ENCODE measurements around the gene RCBTB1.
A peak's percentile ranks its signal among the peaks of the same experiment; 100 is the strongest.
"Not testable (repeated sequence)": the region's sequence is repeated elsewhere in the genome, so short reads cannot be mapped to it uniquely, and the experiment has no call there.

RCBTB1 gene

DNA sequence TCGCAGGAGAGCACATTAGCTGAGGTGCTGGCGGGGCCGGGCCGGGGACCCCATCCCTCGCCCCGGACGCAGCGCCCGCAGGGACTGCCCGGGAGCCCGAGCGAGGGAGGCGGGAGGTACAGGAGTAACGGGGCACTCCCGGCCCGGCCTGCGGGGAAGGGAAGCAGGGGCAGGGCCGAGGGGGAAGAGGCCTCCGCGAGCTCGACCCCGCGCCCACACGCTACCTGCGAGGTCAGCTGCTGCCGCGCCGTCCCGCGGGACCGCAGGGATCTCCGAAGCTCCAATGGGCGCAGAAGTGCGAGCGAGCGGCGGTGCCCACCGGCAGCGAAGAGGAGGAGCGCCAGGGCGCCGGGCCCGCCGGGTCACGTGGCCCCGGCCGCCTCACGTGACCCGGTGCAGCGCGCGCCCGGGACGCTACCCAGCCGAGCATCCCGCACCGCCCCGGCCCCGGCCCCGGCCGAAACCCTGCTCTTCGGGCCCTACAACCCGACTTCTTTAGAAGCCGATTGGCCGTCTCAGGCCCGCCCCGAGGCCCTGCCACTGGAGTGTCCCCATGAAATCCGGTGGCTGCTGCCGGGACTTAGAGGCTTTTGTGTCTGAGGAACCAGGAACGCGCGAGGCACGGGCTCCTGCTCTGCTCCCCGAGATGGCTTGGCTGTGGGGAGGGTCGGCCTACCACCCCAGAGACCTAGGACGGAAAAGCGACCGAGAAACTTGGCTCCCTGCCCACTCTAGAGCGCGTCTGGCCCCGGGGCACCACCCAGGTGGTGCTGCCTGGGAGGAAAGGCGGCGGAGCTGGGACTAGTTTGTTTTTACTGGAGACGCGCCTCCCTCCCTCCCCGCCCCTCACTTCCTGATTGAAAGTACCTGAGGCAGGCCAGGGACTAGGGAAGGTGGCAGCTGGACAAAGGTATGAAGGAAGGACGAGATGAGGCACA is at the start of gene RCBTB1:
Gene RCBTB1 (minus strand): TSS at position 339 of the 938 bp plus-strand sequence. CDS start 18,279 bp downstream, outside the sequence.
- DNase-seq (ENCODE audit: low read depth in 2 of 2): peak in 1 of 2 experiments; percentile 32

DNA sequence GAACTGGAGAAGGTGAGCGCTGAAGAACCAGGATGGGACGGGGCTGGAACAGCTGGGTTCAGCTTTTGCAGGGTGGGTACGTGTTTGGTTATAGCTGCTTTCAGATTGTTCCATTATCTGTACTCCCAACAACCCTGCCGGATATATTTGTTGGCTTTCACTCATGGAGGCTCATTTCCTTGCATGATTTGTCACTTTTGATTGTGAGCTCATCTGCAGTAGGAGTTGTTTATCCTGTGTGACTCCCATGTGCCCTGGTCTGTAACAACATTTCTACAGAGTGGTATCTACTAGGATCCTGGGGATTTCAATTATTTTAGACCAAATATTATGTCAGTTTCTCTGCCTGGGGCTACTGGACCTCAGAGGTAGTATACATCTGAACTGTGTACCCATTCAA is 48.4 kb upstream of the RCBTB1 start:
- no peak for DNase-seq (ENCODE audit: low read depth in 2 of 2)

DNA sequence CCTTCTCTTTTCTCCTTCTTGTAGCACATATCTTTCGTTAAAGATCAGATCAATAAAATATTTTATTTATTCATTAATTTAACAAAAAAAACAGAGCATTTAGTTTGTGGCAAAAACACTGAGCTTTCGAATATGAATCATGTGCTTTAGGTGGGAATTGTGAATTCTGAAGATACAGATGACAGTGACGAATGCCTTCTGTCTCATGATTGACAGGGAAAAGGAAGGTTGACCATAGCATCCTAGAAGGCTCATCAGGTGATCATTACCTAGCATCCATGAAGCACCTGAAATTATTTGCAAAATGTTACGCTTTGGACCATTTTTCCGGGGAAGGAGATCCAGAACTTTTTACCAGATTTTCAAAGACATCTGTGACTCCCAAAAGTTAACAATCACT is 46.8 kb upstream of the RCBTB1 start:
- no peak for DNase-seq (ENCODE audit: low read depth in 2 of 2)

DNA sequence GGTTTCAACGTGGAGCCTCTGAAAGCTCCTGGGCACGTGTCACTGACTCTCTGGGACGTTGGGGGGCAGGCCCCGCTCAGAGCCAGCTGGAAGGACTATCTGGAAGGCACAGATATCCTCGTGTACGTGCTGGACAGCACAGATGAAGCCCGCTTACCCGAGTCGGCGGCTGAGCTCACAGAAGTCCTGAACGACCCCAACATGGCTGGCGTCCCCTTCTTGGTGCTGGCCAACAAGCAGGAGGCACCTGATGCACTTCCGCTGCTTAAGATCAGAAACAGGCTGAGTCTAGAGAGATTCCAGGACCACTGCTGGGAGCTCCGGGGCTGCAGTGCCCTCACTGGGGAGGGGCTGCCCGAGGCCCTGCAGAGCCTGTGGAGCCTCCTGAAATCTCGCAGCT is 45.2 kb upstream of the RCBTB1 start:
- no peak for DNase-seq (ENCODE audit: low read depth in 2 of 2)

DNA sequence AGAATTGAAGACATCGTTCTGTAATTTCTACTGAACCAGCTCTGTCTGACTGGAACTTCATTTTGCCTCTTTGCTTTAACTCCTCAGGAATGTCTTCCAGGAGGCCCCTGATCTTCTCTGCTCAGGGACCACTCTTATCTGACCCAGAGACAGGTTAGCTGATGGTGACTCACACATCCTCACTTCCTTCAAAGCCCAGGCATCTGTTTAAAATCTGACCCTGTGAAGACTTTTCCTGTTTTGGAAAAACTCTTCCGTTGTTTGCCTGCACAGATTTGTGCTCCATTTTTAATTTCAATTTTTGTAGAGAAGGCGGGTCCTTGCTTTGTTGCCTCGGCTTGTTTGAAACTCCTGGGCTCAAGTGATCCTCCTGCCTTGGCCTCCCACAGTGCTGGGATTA is 44.6 kb upstream of the RCBTB1 start:
- no peak for DNase-seq (ENCODE audit: low read depth in 2 of 2)

DNA sequence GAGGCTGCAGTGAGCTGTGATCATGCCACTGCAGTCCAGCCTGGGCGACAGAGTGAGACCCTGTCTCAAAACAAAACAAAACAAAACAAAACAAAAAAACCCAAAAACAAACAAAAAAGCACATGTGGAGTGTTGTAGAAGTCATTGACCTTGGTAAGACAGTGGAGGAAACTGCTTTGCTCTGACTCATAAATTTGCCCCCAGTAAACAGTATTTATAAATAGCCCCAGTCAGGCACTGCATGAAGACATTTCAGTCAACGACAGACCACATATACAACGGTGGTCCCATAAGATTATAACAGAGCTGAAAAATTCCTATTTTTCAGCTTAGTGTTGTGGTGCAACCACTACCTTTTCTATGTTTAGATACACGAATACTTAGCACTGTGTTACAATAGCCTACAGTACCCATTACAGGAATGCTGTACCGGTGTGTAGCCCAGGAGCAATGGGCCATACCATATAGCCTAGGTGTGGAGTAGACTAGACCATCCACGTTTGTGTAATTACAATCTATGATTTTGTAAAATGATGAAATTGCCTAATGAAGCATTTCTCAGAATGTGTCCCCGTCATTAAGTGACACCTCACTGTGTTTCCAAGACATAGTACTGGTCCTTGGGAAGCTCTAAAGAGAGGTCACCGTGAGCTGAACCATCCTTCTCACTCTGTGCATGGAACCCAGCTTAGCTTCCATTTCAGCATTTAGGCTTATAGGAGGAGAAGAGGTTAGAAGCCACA is 44.0 kb upstream of the RCBTB1 start:
- DNase-seq (ENCODE audit: low read depth in 2 of 2): no peak

DNA sequence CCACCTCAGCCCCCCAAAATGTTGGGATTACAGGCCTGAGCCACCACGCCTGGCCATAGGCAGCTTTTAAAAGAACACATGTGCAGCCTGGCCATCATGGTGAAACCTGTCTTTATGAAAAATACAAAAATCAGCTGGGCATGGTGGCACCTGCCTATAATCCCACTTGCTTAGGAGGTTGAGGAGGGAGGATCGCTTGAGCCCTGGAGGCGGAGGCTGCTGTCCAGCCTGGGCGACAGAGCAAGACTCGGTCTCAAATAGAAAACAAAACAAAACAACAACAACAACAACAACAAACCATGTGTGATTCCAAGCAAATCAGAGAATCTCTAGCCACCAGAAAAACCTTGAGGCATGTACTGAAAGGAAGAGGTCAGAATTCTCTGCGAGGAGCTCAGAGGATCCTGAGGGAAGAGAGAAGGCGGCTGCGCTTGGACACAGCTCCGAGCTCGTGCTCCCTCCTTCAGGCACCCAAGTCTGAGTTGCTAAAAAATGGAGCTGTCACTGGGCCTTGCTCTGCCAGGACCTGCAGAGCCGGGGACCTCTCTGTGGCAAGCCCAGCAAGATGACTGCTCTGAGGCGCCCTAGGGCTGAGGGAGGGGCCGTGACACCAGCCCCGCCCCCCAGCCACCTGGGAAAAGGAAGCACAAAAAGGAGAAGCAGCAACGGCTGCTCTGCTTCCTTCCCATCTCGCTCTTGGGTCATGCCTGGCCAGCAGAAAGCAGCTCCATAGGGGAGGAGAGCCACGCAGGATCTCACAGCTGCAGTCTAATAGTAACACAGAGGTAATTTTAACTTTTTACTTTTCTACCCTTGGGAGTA is 42.7 kb upstream of the RCBTB1 start, which contains the start of gene ARL11:
Gene ARL11 (plus strand): TSS at position 677 of the 822 bp plus-strand sequence. CDS start 1,941 bp downstream, outside the sequence.
- DNase-seq (ENCODE audit: low read depth in 2 of 2): no peak

DNA sequence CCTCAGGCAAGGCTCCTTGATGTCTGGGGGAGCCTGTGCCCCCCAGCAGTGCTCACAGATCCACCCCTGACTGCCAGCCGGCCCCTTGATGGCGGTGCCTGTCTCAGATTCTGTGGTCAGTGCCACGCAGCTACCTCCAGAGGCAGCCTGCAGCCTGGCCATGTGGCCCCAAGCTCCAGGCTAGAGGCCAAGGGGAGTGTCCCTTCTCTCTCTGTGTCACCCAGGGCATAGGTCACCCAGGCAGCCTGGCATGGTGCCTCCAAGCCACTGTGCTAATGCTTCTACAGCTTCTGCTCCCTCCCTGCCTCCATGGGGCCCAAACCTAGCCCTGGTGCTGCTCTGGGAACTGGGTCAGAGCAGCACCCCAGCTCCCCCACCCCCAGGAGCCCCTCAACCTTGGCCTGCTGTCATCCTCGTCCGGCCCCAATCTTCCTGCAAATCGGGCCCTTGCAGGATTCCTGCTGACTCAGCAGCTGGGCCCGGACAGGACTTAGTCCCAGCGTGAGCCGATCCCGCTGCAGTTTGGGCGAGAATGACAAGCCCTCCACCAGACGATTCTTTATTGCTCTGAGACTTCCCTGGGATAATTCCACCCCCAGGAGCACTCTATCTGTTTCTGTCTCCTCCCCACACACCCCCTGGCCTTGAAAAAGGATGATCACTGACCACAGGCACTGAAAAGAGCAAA is 40.2 kb upstream of the RCBTB1 start:
- DNase-seq (ENCODE audit: low read depth in 2 of 2): no peak

DNA sequence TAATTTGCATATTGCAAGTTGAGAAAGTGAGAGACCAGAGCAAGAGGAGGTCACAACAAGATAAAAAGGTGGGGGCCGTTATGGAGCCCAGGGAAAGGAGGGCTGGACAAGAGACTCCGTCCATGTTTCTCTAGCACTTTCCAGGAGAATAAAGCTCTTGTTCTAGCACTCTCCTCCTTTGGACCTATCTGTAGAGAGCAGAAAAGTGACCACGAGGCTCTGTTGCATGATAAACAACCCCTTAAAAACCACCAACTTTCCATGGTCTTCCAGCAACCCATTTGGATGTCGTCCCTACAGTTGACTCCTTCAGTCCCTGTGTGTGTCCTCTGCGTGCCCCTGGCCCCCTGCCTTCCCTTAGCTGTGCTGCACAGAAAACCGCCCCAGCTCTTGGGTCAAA is 38.9 kb upstream of the RCBTB1 start:
- no peak for DNase-seq (ENCODE audit: low read depth in 2 of 2)

DNA sequence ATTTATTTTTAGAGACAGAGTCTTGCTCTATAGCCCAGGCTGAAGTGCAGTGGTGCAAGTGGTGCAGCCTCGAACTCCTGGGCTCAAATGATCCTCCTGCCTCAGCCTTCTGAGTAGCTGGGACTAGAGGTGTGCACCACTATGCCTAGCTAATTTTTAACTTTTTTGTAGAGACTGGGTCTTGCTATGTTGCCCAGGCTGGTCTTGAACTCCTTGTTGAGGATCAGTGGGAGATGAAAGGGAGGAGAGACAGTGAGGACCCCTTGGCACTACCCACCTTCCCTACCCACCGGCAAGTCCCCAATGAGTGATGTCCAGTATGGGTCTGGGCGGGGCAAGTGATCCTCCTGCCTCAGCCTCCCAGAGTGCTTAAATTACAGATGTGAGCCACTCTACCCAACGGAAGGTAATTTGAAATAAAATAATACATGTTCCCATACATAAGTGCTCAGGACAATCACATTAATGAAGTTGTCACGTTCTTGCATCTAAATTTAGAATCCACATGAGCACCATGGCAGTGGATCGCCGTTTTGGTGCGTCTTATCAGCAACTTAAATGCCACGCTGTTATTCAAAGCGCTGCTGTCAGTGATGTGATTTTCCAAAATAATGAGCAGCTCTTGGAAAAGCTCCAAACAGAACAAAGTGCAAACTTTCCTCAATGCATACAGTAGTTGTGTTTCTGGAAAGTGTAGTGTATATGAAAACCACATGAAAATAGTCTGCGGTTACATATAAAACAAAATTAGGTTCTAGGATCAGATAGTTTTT is 37.0 kb upstream of the RCBTB1 start:
- DNase-seq (ENCODE audit: low read depth in 2 of 2): no peak

DNA sequence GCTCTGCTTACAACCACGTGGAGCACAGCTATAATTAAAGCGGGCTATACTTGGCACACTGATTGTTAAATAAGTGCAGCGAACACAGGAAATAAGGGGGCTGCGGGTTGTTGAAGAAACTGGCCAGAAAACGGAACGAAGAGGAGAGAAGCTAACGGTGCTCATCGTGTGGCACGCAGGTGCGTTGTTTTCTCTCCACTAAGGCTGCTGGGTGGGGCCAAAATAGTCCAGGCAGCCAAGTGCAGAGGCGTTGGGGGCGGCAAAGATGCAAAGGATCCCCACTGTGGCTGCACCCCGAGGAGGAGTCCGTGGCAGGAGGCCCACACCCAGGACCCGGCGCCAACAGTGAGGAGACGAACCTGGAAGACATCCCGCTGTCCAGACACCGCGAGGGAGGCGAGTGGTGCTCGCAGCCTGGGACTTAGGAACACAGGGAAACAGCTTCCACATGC is 34.8 kb upstream of the RCBTB1 start:
- DNase-seq (ENCODE audit: low read depth in 2 of 2): no peak

DNA sequence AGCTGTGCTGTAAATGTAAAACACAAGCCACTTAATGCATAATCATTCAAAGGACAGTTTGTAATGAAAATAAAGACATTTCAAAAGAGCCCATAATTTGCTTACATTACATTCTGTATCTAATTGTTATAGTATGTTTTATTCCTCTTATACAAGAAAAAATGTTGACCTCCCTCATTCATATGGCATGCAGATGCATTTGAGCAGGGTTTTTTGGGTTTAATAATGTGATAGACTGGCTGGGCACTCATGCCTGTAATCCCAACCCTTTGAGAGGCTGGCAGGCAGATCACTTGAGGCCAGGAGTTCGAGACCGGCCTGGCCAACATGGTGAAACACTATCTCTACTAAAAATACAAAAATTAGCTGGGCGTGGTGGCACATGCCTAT is 31.3 kb upstream of the RCBTB1 start:
- DNase-seq (ENCODE audit: low read depth in 2 of 2): peak; percentile 28 to 35

DNA sequence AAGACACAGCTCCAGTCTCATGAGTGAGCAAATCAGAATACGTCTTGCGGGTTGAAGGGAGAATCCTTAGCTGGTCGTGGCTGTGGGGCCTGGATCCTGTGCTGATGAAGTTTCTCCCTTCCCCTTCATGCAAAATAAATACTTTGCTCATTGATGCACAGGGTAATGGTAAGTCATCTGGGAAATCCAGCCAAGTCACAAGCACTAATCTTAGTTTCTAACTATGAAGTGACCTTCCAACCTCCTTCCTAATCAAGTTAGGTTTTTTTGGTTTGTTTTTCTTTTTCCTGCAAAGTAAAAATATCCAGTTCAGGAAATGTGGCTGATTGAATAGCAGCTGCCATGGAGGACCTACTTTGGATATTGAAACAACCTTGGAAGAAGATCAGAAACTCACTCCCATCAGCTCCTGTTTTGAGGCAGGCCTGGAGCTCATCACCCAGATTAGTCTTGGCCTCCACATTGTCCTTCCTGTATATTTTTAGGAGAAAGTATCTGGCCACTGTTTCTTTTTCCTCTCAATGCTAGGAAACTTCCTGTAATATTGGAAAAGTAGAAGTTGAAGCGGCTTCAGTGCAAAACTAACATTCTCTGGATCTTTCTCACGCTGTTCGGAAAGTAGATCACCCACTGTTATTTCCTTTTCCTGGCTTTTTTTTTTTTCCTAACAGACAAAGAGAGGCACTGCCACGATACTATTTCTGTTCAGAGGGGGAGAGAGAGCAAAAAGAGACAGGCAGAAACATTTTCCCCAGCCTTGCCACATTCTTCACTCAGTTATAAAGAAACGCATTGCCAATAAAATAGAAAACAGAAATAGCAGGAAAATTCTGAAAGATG is 30.7 kb upstream of the RCBTB1 start:
- DNase-seq (ENCODE audit: low read depth in 2 of 2): no peak

DNA sequence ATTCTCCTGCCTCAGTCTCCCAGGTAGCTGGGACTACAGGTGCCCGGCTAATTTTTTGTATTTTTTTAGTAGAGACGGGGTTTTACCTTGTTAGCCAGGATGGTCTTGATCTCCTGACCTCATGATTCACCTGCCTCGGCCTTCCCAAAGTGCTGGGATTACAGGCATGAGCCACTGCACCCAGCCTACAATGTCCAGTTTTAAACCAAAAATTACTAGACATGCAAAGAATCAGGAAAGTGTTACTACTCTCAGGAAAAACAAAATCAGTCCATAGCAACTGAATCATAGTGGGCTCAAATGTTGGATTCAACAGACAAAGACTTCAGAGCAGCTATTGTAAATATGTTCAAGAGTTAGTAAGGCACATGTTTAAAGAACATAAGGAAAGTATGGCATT is 26.7 kb upstream of the RCBTB1 start:
- DNase-seq (ENCODE audit: low read depth in 2 of 2): not testable (repeated sequence)

DNA sequence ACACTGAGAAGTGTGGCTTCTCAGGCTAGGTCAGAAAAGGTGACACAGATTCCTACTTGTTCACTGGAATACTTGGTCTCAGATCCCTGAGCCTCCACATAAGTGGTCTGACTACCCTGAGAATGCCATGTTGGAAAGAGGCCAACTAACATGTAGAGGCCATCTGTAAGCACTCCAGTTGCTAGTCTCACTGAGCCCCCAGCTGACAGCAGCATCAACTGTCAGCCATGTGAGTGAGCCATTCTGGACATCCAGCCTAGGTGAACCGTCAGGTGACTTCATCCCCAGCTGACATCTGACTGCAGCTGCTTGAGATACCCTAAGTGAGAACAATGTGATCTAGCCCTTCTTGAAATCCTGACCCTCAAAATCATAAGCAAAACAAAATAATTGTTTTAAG is 24.8 kb upstream of the RCBTB1 start:
- DNase-seq (ENCODE audit: low read depth in 2 of 2): no peak

DNA sequence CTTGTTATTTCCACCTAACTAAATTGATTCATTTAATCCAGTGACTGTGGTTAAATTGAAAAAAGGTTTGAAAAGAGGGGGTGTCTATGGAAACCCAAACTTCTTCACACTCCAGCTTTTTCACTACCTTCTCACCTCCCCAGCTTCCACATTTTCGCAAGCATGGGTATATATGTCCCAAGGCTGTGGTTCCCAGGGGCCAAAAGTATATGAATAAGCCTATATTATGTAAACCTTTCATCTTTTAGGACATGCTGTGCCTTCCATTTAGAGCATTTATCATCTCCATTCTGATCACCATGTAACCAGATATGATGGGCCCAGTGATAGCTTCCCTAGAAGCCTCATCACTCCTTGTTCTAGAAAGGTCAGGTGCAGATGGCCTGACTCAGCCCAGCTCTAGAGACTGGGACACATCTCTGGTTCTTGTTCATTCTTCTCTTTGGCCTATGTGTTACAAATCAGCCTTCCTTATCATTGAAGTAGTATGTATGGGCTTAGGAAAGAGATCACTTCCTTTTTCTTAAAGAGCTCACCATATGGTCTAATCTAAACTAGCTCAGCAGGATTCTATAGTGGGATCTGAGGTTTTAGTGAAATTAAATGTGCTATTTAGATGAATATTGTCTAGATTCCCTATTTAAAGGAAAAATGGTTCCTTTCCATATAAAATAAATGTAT is 23.4 kb upstream of the RCBTB1 start:
- DNase-seq (ENCODE audit: low read depth in 2 of 2): no peak

DNA sequence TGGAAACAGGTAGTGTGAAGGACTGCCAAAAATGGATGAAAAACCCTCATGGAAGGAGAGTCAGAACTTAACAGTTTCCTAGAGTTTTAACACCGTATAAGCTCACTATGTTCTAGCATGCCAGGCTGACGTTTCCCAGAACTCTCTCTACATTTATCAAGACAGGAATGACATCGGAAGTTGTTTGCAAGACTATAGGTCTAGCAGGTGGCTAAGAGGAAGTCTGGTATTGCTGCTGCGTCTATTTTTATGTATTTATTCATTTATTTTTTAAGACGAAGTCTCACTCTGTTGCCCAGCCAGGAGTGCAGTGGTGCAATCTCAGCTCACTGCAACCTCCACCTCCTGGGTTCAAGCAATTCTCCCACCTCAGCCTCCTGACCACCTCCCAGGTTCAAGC is 22.4 kb upstream of the RCBTB1 start:
- no peak for DNase-seq (ENCODE audit: low read depth in 2 of 2)

DNA sequence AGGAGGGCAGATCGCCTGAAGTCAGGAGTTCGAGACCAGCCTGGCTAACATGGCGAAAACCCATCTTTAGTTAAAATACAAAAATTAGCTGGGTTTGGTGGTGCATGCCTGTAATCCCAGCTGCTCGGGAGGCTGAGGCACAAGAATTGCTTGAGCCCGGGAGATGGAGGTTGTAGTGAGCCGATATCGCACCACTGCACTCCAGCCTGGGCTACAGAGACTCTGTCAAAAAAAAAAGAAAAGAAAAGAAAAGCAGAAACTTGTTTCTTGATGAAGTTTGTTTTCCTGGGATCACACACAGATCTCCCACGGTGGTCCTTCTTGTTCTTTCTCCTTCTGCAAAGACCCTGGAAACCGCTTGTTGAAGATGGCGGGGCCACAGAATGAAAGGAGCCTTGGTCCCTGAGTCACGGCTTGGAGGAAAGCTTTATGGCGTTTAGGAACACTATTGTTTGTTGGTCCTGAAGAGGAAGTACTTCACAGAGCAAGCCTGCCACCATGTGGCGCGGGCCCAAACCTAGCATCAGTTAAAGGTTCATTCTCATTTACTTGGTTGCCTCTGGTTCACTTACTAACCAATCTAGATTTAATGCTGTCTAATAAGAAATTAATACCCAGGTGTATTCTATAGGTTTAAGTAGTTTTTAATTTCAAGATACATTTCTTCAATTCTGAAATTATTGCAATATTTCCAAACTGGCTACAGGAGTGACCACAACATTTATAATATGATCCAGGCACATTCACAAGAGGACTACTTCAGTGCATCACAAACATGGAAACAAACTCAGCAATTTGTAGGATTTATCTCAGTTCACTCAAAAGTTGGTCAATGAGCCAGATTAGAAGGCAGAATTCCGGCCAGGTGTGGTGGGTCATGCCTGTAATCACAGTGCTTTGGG is 21.6 kb upstream of the RCBTB1 start:
- DNase-seq (ENCODE audit: low read depth in 2 of 2): peak; percentile 69 to 72

Measured in fibroblast of skin of left quadriceps (primary cell).